HG03060 (cell line): ENCODE data around the gene MRPL51.

Experiments used
- ATAC-seq: cut with Tn5 transposase; IDR thresholded peaks from one replicate; pipeline ENCODE4 v1.9.1; 2021; ENCODE audit warnings: low read depth, moderate number of reproducible peaks; ENCODE audit not compliant: unreplicated experiment

The MRPL51 gene

DNA sequence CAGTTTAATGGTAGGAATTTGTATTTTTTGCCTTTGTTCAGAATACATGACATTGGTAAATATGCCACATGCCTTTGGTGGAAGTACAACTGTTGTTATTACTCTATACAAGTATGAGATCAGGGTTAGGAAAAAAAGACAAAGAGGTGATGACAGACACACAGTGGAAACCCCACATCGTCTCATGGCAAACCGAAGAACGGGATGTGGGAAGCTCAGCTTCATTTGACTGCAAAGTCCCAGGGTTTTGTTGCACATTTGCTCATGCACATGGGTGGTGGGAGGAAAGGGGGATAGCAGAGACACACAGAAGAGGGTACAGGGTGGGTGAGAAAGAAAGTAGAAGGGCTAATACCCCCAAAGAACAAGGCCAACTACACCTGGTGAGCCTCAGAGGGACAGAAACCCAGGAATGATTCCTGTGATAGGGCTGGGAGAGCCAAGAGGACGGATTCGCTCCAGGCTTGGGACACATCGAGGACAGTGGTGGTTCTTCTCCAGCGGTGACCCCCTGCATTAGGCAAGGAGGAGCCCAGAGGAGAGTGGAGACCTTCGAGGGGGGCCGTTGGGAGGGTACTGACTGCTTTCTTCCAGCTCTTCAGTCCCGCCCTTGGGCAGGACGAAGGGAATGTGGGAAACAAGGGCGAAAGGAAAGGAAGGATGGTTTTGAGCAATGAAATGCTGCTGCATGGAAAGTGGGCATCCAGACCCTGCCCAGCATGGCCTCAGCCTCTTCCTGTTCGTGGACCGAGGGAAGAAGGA, 30.6 kb downstream of the MRPL51 start:
- no peak for ATAC-seq

DNA sequence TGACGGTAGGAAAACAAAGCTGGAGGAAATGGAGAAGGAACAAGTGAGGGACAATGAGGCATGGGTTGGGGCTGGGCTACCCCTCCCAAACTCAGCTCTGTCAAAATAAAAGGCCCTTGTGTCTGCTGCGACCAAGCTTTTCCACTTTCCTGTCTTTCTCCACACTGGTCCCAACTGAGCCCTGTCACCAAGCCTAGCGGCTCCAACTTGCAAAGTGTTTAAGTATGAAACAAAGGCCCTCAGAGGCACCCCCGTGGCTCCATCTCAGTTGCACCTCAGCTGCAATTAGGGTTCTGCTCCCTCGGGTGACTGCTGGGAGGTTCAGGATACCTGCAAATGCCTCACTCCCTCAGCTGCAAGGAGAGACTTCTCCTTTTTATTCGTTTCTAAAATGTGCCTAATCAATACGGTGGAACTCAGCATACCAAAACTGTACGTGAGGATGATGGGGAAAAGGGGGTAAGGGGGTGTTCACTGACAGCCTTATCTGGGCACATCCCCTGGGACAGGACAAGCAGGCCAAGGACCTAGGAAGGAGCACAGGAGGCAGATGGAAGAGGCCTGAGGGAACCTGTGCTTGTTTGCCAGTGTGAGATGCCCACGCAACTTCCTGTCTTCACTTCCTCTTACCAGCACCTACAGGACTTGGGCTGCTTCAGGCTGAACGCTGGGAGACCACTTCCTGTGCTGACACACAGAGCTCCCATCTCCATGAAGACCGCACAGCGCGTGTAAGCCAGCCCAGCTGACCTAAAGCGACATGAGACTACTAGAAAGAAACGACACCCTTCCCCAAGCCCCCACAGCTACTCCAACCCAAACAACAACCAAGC, 31.4 kb downstream of the MRPL51 start:
- peak; percentile 50 for ATAC-seq

DNA sequence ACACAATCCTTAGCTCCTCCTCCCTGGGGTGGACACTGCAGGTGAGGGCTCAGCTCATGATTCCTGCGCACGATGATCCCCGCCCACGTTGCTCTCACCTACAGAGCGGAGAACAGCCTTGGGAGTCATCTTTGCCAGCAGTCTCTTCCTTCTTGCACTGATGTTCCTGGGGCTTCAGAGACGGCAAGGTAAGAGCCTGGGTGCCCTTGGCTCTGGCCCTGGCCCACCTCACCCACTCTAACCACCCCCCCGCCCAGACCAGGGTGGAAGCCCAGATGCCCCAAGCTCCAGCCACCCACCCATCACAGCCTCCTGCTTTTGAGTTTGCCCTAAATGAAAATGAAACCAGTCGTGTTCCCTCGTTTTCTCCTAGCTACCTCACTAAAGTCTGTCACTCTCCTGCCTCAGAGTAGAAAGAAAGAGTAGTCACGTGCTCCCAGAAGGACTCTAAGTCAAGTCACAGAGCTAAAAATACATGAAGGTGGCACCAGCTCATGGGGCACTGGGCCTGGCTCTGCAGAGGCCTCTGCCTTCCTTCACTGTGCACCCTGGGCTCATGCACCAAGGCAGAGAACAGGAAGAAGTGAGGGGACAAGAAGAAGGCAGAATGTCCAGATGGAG, 32.2 kb downstream of the MRPL51 start:
- no peak for ATAC-seq

DNA sequence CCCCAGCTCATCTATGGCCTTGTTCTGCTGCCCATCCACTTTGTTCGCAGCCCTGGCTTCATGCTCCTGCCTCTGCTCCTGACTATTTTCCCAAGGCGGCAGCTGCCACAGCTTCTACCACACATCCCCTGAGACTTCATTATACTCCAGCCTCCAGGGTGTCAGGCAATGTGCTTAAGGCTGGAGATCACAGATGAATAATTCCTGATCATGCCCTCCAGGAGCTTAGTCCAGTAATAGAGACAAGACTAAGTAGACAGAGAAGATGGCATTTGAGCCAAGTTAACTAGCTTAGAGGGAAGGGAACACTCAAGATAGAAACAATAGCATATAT, 34.1 kb downstream of the MRPL51 start:
- ATAC-seq = no peak

DNA sequence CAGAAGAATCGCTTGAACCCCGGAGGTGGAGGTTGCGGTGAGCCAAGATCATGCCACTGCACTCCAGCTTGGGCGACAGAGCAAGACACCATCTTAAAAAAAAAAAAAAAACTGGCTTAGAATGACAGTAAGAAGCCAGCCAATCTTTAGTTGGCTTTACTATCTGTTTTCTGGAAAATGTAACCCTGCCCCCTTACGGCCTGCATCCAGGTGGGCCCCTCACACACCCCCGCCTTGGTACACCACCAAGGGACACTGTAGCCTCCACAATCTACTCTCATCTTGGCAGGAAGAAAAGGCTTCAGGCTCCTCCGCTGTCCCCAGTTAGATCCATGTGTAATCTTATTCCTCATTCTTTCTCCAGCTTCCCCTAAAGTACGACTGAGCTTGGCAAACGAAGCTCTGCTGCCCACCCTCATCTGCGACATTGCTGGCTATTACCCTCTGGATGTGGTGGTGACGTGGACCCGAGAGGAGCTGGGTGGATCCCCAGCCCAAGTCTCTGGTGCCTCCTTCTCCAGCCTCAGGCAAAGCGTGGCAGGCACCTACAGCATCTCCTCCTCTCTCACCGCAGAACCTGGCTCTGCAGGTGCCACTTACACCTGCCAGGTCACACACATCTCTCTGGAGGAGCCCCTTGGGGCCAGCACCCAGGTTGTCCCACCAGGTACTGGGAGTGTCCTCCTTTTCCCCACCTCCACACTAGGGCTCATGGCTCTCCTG, 34.6 kb downstream of the MRPL51 start:
- ATAC-seq = no peak

DNA sequence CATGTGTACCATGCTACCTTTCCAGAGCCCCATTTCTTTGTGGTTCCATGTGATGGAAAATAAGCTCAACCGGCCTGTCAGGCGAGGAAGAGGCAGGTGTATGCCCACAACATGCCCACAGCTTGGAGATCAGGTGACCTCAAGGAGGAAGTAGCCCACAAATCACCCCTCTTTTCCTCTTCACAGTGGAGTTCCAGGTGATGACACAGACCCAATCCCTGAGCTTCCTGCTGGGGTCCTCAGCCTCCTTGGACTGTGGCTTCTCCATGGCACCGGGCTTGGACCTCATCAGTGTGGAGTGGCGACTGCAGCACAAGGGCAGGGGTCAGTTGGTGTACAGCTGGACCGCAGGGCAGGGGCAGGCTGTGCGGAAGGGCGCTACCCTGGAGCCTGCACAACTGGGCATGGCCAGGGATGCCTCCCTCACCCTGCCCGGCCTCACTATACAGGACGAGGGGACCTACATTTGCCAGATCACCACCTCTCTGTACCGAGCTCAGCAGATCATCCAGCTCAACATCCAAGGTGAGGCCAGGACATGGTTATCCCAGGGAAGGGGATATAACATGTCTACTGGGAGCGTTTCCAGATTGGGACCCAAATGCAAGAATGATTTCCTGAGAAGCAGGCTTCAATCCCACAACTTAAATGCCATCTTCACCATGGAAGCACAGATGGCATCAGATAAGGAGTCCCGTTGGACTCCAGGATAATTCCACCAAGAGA, 35.7 kb downstream of the MRPL51 start:
- ATAC-seq = no peak

DNA sequence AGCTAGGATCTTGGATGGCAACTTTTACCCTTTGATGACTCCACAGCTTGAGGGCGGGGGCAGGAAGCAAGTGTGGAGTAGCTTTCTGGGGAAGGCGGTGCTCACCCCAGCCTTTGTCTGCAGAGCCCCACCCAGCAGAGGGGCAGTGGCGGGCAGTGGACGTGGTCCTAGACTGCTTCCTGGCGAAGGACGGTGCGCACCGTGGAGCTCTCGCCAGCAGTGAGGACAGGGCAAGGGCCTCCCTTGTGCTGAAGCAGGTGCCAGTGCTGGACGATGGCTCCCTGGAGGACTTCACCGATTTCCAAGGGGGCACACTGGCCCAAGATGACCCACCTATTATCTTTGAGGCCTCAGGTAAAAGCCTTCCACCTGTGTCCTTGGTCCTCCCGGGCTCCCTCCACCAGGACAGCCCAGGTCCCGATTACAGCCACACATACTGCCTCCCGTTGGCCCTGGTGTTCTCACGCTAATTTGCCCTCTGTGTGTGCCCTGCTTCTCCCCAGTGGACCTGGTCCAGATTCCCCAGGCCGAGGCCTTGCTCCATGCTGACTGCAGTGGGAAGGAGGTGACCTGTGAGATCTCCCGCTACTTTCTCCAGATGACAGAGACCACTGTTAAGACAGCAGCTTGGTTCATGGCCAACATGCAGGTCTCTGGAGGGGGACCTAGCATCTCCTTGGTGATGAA, 40.0 kb downstream of the MRPL51 start:
- ATAC-seq = no peak

DNA sequence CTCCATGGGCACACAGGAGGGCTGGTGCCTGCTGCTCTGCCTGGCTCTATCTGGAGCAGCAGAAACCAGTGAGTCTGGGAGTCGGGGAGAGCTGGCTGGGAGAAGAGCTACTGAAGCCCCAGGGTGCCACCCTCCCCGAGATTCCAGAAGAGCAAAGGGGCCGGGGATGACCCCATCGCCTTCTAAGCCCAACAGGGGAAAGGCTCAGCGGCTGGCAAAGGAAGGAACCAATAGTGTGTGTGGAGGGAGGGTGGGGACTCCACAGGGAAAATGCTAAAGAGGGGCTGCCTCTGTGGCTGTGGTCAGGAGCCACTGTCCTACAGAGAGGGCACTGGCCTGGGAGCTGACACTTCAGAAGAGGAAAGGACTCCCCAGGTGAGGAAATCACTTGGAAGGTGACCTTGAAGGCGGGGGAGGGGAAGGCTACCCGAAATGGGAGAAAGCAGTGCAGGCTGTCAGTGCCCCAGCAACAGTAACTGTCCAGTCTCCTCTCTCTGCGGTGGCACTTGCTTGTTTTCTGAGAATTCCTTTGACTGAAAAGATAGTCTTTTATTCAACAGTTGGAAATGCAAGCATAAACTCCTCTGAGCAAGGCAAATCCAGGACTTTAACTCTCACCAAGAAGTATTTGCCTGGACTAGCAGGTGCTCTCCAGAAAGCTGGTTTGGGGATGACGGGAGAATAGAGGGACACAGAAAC, 40.7 kb downstream of the MRPL51 start:
- ATAC-seq = no peak

DNA sequence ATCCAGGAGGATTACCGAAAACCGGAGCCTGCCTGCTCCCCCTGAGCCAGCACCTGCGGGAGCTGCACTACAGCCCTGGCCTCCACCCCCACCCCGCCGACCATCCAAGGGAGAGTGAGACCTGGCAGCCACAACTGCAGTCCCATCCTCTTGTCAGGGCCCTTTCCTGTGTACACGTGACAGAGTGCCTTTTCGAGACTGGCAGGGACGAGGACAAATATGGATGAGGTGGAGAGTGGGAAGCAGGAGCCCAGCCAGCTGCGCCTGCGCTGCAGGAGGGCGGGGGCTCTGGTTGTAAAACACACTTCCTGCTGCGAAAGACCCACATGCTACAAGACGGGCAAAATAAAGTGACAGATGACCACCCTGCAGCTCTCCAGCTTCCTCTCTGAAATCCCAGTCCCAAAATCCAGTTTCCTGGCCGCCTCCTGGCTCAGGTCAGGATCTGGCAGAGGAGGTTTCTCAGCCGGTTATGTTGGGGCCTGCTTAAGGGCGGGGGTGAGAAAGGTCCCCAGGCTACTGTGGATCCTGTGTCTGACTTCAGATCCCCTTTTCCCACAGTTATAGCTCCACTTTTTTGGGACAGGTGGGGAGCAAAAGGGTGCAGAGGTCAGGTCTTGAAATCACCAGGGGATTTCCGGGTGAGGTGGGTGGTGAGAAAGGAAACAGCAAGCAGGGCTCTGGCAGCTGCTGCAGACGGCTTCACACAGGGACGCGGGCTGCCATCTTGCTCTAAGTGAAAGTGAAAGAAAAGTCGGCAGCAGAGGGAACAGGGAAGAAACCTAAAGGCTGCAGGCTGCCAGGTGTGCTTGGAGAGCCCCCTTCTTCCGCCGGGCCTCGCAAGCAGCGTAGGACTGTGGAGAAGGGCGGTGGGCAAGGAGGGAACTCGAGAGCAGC, 41.5 kb downstream of the MRPL51 start, which contains the start of gene TAPBPL:
TSS of gene TAPBPL (plus strand) at position 695 of the 897 bp plus-strand sequence. CDS start 207 bp downstream, outside the sequence.
- peak; percentile 52 for ATAC-seq

DNA sequence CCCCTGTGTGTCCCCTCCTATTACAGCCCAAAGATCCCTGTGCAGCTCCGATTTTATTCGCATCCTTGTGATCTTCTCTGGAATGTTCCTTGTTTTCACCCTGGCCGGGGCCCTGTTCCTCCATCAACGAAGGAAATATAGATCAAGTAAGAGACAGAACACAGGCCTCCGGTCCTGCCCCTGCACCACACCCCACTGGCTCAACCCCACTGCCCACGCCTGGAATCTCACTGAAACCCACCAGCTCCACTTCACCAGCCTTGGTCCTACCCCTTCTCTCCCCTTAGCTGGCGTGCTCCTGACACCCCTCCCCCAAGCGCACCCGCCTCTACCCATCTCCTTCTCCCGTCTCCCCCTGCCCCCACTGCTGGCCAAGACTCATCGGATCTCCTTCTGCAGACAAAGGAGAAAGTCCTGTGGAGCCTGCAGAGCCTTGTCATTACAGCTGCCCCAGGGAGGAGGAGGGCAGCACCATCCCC, 42.2 kb downstream of the MRPL51 start:
- no peak for ATAC-seq

DNA sequence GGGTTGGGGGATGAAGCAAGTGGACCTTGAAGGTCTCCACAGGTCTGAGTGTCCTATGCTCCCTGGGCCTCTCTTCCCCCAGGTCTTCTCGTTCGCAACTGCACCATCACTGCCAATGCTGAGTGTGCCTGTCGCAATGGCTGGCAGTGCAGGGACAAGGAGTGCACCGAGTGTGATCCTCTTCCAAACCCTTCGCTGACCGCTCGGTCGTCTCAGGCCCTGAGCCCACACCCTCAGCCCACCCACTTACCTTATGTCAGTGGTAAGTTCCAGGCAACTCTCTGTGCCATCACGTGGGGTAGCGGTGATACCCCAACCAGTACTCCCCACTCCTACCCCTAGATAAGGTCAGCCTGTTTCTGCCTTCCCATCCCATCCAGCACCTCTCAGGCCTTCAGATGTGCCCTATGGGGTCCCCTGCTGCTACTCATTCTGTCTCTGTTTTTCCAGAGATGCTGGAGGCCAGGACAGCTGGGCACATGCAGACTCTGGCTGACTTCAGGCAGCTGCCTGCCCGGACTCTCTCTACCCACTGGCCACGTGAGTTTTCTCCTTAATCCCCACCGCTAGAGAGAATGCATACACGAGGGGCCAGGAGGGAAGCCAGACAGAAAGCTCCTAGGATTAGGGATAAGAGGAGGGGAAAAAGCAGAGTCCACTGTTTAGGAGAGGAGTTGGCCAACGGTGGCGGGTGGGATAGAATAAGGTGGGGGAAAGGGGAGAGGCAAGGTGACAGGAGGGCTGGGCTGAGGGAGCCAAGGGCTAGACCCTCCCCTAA, 42.8 kb downstream of the MRPL51 start:
- ATAC-seq = no peak

DNA sequence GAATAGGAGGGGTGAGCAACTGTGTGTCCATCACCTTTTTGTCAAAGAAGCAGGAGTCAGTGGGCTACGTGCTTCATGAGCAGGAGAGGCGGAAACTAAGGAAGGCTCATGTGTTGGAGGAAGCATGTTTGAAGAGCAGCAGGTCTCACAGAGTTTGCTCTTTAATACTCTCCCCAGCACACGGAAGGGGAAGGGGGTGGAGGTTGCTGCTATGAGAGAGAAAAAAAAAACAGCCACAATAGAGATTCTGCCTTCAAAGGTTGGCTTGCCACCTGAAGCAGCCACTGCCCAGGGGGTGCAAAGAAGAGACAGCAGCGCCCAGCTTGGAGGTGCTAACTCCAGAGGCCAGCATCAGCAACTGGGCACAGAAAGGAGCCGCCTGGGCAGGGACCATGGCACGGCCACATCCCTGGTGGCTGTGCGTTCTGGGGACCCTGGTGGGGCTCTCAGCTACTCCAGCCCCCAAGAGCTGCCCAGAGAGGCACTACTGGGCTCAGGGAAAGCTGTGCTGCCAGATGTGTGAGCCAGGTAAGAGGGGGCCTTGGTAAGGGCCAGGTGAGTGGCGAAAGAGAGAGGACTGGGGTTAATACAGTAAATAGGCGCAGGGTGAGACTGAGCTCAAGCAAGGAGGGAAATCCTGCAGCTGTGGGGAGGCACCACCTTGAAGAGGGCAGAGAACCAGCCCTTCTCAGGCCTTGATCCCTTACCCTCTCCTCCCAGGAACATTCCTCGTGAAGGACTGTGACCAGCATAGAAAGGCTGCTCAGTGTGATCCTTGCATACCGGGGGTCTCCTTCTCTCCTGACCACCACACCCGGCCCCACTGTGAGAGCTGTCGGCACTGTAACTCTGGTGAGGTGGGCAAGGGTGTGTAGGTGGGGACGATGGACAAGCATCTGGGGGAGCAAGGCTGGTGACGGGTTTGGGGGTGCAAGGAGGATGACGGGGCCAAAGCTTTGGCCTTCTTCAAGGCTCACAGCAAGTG, 48.1 kb downstream of the MRPL51 start, which contains the start of gene CD27:
TSS of gene CD27 (plus strand) at position 252 of the 985 bp plus-strand sequence. CDS start at position 393, 141 bp downstream.
- ATAC-seq = no peak

DNA sequence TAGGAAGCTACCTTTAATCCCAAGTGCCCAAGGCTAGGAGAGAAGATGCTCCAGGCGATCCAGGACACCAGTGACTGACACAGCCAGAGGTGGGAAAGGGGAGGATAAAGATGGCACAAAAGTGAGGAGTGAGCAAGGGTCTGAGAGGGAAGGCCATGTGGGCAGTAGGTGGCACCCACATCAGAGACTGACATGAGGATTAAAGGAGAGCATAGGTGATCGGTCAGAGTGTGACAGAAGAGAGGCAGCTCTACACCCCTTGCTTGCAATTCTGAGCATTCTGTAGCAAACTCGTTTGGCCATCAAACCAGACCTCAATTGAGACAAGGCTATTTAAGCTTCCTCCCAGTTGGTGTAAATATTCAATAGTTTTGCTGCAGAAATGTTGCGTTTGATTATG, 49.0 kb downstream of the MRPL51 start:
- no peak for ATAC-seq

DNA sequence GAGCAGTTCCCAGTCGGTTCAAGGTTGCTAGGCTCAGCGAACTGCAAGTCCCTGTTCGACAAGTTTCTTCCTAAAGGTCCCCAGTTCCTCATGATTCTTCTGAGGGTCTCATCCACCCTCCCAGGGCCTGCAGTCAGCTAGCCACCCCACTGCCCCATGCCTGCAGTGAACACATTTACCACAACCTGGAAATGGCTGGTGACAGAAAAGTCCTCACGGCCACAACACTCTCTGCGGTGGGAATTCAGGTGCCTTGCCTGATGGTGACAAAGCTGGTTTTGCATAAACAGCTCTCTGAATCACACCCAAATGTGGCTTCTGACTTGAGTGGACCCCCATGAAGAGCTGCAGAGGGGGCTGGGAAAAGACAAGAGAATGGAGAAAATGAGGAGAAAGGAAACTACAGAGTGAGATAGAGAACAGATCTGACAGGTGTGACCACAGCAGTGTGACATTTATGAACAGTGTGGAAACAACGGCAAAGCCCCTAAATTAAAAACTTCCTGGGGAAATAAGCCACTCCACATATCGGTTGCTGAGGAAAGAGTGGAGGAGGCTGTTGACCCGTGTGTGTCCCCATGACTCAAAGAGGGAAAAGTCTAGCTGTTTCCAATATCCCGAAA, 49.6 kb downstream of the MRPL51 start:
- ATAC-seq = no peak

DNA sequence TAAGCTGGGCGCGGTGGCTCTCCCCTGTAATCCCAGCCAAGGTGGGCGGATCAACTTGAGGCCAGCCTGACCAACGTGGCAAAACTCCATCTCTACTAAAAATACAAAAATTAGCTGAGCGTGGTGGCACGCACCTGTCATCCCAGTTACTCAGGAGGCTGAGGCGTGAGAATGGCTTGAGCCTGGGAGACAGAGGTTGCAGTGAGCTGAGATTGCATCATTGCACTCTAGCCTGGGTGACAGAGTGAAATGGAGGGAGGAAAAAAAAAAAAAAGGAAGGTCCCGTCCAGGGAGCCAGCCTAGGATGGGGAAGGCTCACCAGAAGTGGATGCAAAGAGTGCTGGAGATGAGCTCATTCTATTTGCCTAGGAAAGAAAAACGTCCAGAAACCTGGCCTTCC, 50.2 kb downstream of the MRPL51 start:
- ATAC-seq = no peak
